Thoracic aorta (tissue), 2 donors: ENCODE data around the gene ADCY10. TPM values are rescaled to one million over a fixed set of nuclear protein-coding genes. Genes with fewer than 3 reads are reported as not detected.
"Not testable (repeated sequence)": the region's sequence is repeated elsewhere in the genome, so short reads cannot be mapped to it uniquely, and the experiment has no call there.

Experiments
- ATAC-seq: fragments of 150-250 bp; one replicate; pipeline ENCODE4 v1.8.0; 2017; ENCODE audit warnings: low read depth; ENCODE audit not compliant: insufficient number of reproducible peaks, low FRiP score
- DNase-seq: peaks from one replicate; pipeline ENCODE4 v3.0.0-alpha.2; 2020; ENCODE audit warnings: low spot score
- H3K27ac ChIP-seq, 2 donors: fragments of 200-600 bp; sonication (generic); 1 replicate in 1 of 2; 2 replicates in 1 of 2; pipeline ENCODE4 v1.5.1; 2016; ENCODE audit warnings: mild to moderate bottlenecking in 2 of 2, moderate library complexity in 2 of 2
- H3K27me3 ChIP-seq: fragments of 200-600 bp; sonication (generic); replicated peaks from 2 replicates; pipeline ENCODE4 v1.6.0; 2016; ENCODE audit warnings: mild to moderate bottlenecking; ENCODE audit not compliant: insufficient read depth
- H3K36me3 ChIP-seq: fragments of 200-600 bp; sonication (generic); one replicate; pipeline ENCODE4 v1.5.1; 2016
- H3K4me1 ChIP-seq, 2 donors: fragments of 200-600 bp; sonication (generic); 1 replicate in 1 of 2; 2 replicates in 1 of 2; pipeline versions ENCODE4 v1.5.1 to v1.6.0; 2016; ENCODE audit warnings: low read depth in 2 of 2, mild to moderate bottlenecking in 1 of 2; ENCODE audit not compliant: control insufficient read depth in 1 of 2
- H3K4me3 ChIP-seq: fragments of 200-600 bp; sonication (generic); 2 replicates; pipeline ENCODE4 v1.5.1; 2016; ENCODE audit warnings: mild to moderate bottlenecking
- H3K9me3 ChIP-seq: fragments of 200-600 bp; sonication (generic); 2 replicates; pipeline ENCODE4 v1.5.1; 2016
- CTCF ChIP-seq: fragments of 200-600 bp; sonication (generic); IDR thresholded peaks from one replicate; pipeline ENCODE4 v1.5.1; 2019; ENCODE audit warnings: antibody characterized with exemption
- total RNA-seq, 2 donors: library from RNA; depleted of rRNA; stranded (reverse); fragments of >200 nt; gene quantifications; one replicate each; pipeline versions ENCODE4 v1.1.0 to v1.2.3, GENCODE V29; 2016

Gene ADCY10
- total RNA-seq, 2 donors from 2014 or later: 0.54 TPM; not detected in 1

GRCh38 chr1:167933788-167934187 is 19.9 kb upstream of the ADCY10 start:
- TF ChIP-seq CTCF: no peak
- Histone ChIP-seq H3K4me1 (peaks cover 24 to 43% of the 10 kb centered on the region in 2 donors), H3K27ac (peak overlapping the region; percentile 3 to 95), H3K9me3 (no peaks in the 10 kb centered on the region), H3K36me3 (no peaks in the 10 kb centered on the region), H3K27me3 (no peaks in the 10 kb centered on the region), H3K4me3 (peak overlapping the region; percentile 87)
- DNase-seq (no peak), ATAC-seq (no peak)

GRCh38 chr1:167929725-167930124 is 15.8 kb upstream of the ADCY10 start:
- H3K27me3 ChIP-seq: no peaks in the 10 kb centered on the region
- H3K9me3 ChIP-seq: no peaks in the 10 kb centered on the region
- H3K4me1 ChIP-seq: peaks cover 17 to 36% of the 10 kb centered on the region in 2 donors
- ATAC-seq (no peak), DNase-seq (no peak)
- TF ChIP-seq CTCF: no peak
- H3K4me3 ChIP-seq: no peak overlapping the region
- no peak overlapping the region for H3K27ac ChIP-seq
- no peaks in the 10 kb centered on the region for H3K36me3 ChIP-seq

GRCh38 chr1:167928919-167929318 is 15.0 kb upstream of the ADCY10 start:
- not testable (repeated sequence) for H3K4me3 ChIP-seq, ATAC-seq, DNase-seq, H3K9me3 ChIP-seq, H3K27ac ChIP-seq, H3K36me3 ChIP-seq, H3K27me3 ChIP-seq
- peaks cover 11 to 29% of the 10 kb centered on the region in 2 donors for H3K4me1 ChIP-seq

GRCh38 chr1:167928457-167928852 is 14.5 kb upstream of the ADCY10 start:
- DNase-seq (no peak), ATAC-seq (no peak)
- H3K9me3 ChIP-seq: no peaks in the 10 kb centered on the region
- TF ChIP-seq CTCF: no peak
- H3K36me3 ChIP-seq: no peaks in the 10 kb centered on the region
- peaks cover 6 to 24% of the 10 kb centered on the region in 2 donors for H3K4me1 ChIP-seq
- no peak overlapping the region for H3K27ac ChIP-seq
- no peaks in the 10 kb centered on the region for H3K27me3 ChIP-seq
- H3K4me3 ChIP-seq: no peak overlapping the region

- ATAC-seq: no peak
Observed at GRCh38 chr1:167927046-167927754, 13.3 kb upstream of the ADCY10 start.

More at GRCh38 chr1:167927046-167927754, 13.3 kb upstream of the ADCY10 start:
- Histone ChIP-seq H3K27ac (no peak overlapping the region), H3K9me3 (no peaks in the 10 kb centered on the region), H3K36me3 (no peaks in the 10 kb centered on the region), H3K4me1 (peaks cover 19% of the 10 kb centered on the region in 2 donors), H3K4me3 (no peak overlapping the region), H3K27me3 (no peaks in the 10 kb centered on the region)
- TF ChIP-seq CTCF: no peak
- no peak for DNase-seq
